ENCODE measurements around the gene FHAD1.

FHAD1 gene

DNA sequence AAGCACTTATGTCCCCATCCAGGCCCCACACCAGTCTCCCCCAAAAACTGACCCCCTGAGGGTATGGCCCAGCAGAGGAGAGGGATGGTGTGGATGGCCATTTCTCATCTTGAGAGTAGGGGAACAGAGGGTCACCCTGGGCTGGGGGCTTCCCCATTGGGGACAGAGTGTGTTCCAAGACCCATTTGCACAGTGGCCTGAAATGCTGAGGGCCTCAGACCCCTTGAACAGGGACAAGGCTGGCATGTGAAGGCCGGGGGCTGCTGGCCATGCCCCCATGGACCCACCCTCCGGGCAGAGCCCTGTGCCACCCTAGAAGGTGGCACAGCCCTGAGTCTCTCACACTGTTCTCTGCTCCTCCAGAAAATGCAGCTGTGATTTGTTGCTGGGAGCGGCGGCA, 199.2 kb downstream of the FHAD1 start:
- H3K27ac ChIP-seq (ENCODE audit: low read depth, low read length) = no peak overlapping the region
- no peaks in the 10 kb centered on the region for H3K9me3 ChIP-seq (ENCODE audit: low read length)
- H3K9ac ChIP-seq (ENCODE audit: low read length) = no peak overlapping the region
- H3K27me3 ChIP-seq (ENCODE audit: control insufficient read depth in 1 of 2, insufficient read depth in 2 of 2, low read length in 2 of 2) = no peaks in the 10 kb centered on the region
- H3K4me3 ChIP-seq (ENCODE audit: low read depth in 1 of 2, low read length in 2 of 2) = no peak overlapping the region
- H3K4me1 ChIP-seq (ENCODE audit: insufficient read depth, low read length) = no peaks in the 10 kb centered on the region
- no peaks in the 10 kb centered on the region for H3K36me3 ChIP-seq (ENCODE audit: insufficient read depth, low read length)
